ENCODE results near the gene SLC6A1. TPM values are rescaled to one million over a fixed set of nuclear protein-coding genes. Genes with fewer than 3 reads are reported as not detected.

SLC6A1 gene
- total and polyA plus RNA-seq, 3 experiments from 2014 or later: not detected

DNA sequence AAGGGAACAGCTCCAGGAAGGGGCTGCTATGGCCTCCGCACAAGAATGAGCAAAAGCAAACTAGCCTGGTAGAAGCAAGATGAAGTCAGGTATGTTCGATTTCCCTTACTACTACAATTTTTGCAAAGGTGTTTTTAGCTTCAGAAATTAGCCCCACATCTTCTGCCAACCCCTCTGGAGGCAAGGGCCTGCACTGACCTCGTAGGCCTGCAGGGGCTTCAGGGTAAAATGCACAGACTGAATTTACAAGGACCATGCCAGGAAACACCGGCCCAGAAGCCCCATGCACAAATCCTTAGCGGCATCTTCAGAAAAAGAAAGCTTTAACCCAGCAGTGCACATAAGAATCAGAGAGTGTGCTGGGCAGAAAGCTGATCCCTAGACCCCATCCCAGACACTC lies 53.0 kb downstream of the SLC6A1 start:
- H3K9me3 ChIP-seq (ENCODE audit: low read length): no peaks in the 10 kb centered on the region
- no peaks in the 10 kb centered on the region for H3K36me3 ChIP-seq (ENCODE audit: insufficient read depth, low read length)
- H3K27me3 ChIP-seq (ENCODE audit: insufficient read depth, low read length, poor library complexity, severe bottlenecking): no peaks in the 10 kb centered on the region
- Mint-ChIP-seq H3K36me3 (no peaks in the 10 kb centered on the region), H3K9me3 (peaks cover 0 to 2% (median 0%) of the 10 kb centered on the region in 5 donors), H3K27me3 (peaks cover 0 to 8% of the 10 kb centered on the region in 2 donors), H3K4me1 (no peaks in the 10 kb centered on the region), H3K27ac (no peak overlapping the region), H3K4me3 (no peak overlapping the region)
- no peak overlapping the region for H3K4me3 ChIP-seq (ENCODE audit: low read length)
- CTCF ChIA-PET: no interaction called here
- H3K4me1 ChIP-seq (ENCODE audit: insufficient read depth, low read length): no peaks in the 10 kb centered on the region
- no peak overlapping the region for H3K27ac ChIP-seq (ENCODE audit: low read depth, low read length)
- no peak for DNase-seq
- POLR2A ChIA-PET: no interaction called here

- no peak overlapping the region for H3K4me3 ChIP-seq (ENCODE audit: low read length)
- ChIA-PET POLR2A (no interaction called here), CTCF (interaction anchor here (1.2 kb wide), 1 partner anchor 13 kb away, joined by 3 read pairs; no protein-coding TSS in a partner anchor)
- Mint-ChIP-seq H3K36me3 (no peaks in the 10 kb centered on the region), H3K27ac (no peak overlapping the region), H3K27me3 (peaks cover 11 to 12% of the 10 kb centered on the region in 2 donors), H3K4me3 (no peak overlapping the region), H3K9me3 (peaks cover 0 to 4% (median 0%) of the 10 kb centered on the region in 5 donors), H3K4me1 (no peaks in the 10 kb centered on the region)
- no peak for DNase-seq
- no peaks in the 10 kb centered on the region for H3K4me1 ChIP-seq (ENCODE audit: insufficient read depth, low read length)
- H3K9me3 ChIP-seq (ENCODE audit: low read length): no peaks in the 10 kb centered on the region
- no peaks in the 10 kb centered on the region for H3K27me3 ChIP-seq (ENCODE audit: insufficient read depth, low read length, poor library complexity, severe bottlenecking)
- no peak overlapping the region for H3K27ac ChIP-seq (ENCODE audit: low read depth, low read length)
- H3K36me3 ChIP-seq (ENCODE audit: insufficient read depth, low read length): no peaks in the 10 kb centered on the region
Observed at GRCh38 chr3:11047500-11047899, 55.0 kb downstream of the SLC6A1 start.

- H3K27me3 Mint-ChIP-seq: peaks cover 14 to 25% of the 10 kb centered on the region in 2 donors
- CTCF ChIA-PET: interaction anchor here (1.0 kb wide), 1 partner anchor 10 kb away, joined by 3 read pairs; no protein-coding TSS in a partner anchor
- H3K36me3 Mint-ChIP-seq: no peaks in the 10 kb centered on the region
Observed at GRCh38 chr3:11050666-11051323, 58.2 kb downstream of the SLC6A1 start.

DNA sequence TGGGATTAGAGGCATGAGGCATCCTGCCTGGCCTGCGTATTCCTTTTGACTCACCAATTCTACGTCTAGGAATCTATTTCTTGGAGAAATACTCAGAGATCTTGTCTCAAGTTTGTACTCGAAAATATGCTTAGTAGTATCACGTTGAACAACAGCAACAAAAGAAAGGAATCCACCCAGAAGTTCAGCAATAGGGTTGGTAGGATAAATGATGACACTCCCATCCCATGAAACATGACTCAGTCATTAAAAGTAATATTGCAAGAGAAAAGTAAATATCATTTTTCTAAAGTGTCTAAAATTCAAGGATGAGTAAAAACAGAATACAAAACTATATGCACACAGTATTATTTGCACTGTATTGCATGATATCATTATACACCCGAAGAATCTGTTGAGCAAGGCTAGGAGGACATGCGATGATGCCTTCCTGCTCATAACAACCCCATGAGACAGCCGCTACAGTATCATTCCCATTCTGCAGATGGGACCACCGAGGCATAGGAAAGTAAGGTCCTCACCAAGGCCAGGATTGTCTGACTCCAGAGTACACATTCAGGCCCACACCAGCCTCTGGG lies 61.5 kb downstream of the SLC6A1 start:
- peaks cover 17 to 41% of the 10 kb centered on the region in 2 donors for H3K27me3 Mint-ChIP-seq
- ChIA-PET CTCF (no interaction called here), POLR2A (no interaction called here)
- no peaks in the 10 kb centered on the region for H3K36me3 Mint-ChIP-seq
- no peaks in the 10 kb centered on the region for H3K9me3 ChIP-seq (ENCODE audit: low read length)
- H3K27ac ChIP-seq (ENCODE audit: low read depth, low read length): no peak overlapping the region
- no peak overlapping the region for H3K4me3 Mint-ChIP-seq
- no peaks in the 10 kb centered on the region for H3K4me1 Mint-ChIP-seq
- peaks cover 0 to 2% (median 0%) of the 10 kb centered on the region in 5 donors for H3K9me3 Mint-ChIP-seq
- no peak overlapping the region for H3K27ac Mint-ChIP-seq
- H3K36me3 ChIP-seq (ENCODE audit: insufficient read depth, low read length): no peaks in the 10 kb centered on the region
- no peak overlapping the region for H3K4me3 ChIP-seq (ENCODE audit: low read length)
- no peak for DNase-seq
- H3K27me3 ChIP-seq (ENCODE audit: insufficient read depth, low read length, poor library complexity, severe bottlenecking): no peaks in the 10 kb centered on the region
- H3K4me1 ChIP-seq (ENCODE audit: insufficient read depth, low read length): no peaks in the 10 kb centered on the region

More at GRCh38 chr3:11050666-11051323, 58.2 kb downstream of the SLC6A1 start:
- H3K4me1 ChIP-seq (ENCODE audit: insufficient read depth, low read length): no peaks in the 10 kb centered on the region
- H3K9me3 Mint-ChIP-seq: peaks cover 0 to 2% (median 0%) of the 10 kb centered on the region in 5 donors
- no peak for DNase-seq
- H3K27ac Mint-ChIP-seq: no peak overlapping the region
- H3K36me3 ChIP-seq (ENCODE audit: insufficient read depth, low read length): no peaks in the 10 kb centered on the region
- H3K9me3 ChIP-seq (ENCODE audit: low read length): no peaks in the 10 kb centered on the region
- POLR2A ChIA-PET: no interaction called here
- no peaks in the 10 kb centered on the region for H3K27me3 ChIP-seq (ENCODE audit: insufficient read depth, low read length, poor library complexity, severe bottlenecking)
- H3K4me3 Mint-ChIP-seq: no peak overlapping the region
- H3K4me1 Mint-ChIP-seq: no peaks in the 10 kb centered on the region
- no peak overlapping the region for H3K27ac ChIP-seq (ENCODE audit: low read depth, low read length)
- no peak overlapping the region for H3K4me3 ChIP-seq (ENCODE audit: low read length)

DNA sequence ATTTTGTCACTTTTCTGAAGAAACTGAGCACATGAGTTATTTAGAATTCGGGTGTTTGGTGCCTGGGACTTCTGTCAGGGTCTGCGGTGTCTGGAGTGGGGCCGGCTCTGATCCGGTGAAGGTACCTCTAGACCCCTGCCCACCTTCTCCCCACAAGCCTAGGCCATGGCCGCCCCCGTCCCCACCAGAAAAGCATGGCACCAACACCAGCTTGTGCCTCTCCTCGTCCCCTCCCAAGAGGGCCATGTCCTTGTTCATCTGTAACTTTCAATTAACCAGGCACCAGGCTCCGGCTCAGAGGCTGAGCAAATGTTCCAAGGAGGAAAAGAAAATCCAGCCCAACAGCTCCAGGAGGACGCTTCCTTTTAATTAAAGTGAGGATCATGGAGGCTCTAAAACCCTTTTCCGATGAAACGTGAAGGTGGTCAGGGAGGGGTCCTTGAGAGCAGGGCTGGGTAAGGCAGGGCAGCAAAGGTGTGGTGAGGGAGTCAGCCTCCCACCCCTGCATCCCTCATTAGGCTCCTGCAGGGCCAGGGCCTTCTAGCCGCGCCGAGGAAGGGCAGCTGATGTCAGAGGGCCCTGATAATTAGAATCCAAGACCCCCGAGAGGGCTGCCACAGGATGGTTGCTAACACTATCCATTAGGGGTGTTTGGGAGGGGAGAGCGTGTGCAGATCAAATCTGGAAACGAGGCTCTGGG lies 62.3 kb downstream of the SLC6A1 start:
- POLR2A ChIA-PET: no interaction called here
- Mint-ChIP-seq H3K4me1 (no peaks in the 10 kb centered on the region), H3K27me3 (peaks cover 11 to 41% of the 10 kb centered on the region in 2 donors), H3K27ac (no peak overlapping the region), H3K4me3 (no peak overlapping the region), H3K9me3 (peaks cover 0 to 2% (median 0%) of the 10 kb centered on the region in 5 donors), H3K36me3 (no peaks in the 10 kb centered on the region)
- CTCF ChIA-PET: no interaction called here
- Histone ChIP-seq H3K4me3 (ENCODE audit: low read length) (no peak overlapping the region), H3K9me3 (ENCODE audit: low read length) (no peaks in the 10 kb centered on the region), H3K36me3 (ENCODE audit: insufficient read depth, low read length) (no peaks in the 10 kb centered on the region), H3K4me1 (ENCODE audit: insufficient read depth, low read length) (no peaks in the 10 kb centered on the region), H3K27ac (ENCODE audit: low read depth, low read length) (no peak overlapping the region), H3K27me3 (ENCODE audit: insufficient read depth, low read length, poor library complexity, severe bottlenecking) (no peaks in the 10 kb centered on the region)
- DNase-seq: no peak

GRCh38 chr3:11055496-11055895 lies 62.9 kb downstream of the SLC6A1 start:
- H3K4me3 ChIP-seq (ENCODE audit: low read length): no peak overlapping the region
- no peak overlapping the region for H3K27ac ChIP-seq (ENCODE audit: low read depth, low read length)
- CTCF ChIA-PET: no interaction called here

DNA sequence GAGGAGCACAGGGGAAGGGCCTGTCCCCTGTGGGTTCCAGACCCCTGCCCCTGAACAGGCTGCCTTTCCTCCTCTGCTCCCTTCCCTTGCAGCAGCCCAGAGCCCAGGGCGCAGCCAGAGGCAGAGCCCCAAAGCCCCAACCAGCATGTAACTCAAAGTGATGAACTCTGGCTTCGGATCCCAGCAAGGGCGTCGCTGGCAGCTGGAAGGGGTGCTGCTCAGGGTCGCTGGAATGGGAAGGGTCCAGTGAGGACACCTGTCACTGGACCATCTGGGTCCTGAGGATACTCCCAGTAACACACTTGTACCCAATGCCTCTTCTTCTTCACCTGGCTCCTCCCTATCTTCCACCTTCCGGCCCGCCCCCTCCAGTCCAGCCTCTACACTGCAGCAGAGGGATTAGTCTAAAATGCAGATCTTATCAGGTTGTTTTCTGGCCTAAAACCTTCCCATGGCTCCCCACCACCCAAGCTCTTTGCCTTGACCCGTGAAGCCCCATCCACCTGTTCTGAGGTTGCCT lies 64.0 kb downstream of the SLC6A1 start:
- H3K27ac Mint-ChIP-seq: no peak overlapping the region
- no peaks in the 10 kb centered on the region for H3K36me3 ChIP-seq (ENCODE audit: insufficient read depth, low read length)
- no peak overlapping the region for H3K4me3 ChIP-seq (ENCODE audit: low read length)
- H3K4me1 ChIP-seq (ENCODE audit: insufficient read depth, low read length): no peaks in the 10 kb centered on the region
- CTCF ChIA-PET: no interaction called here
- POLR2A ChIA-PET: no interaction called here
- no peaks in the 10 kb centered on the region for H3K9me3 Mint-ChIP-seq
- H3K4me1 Mint-ChIP-seq: peaks cover 3 to 5% (median 5%) of the 10 kb centered on the region in 3 donors
- H3K27ac ChIP-seq (ENCODE audit: low read depth, low read length): no peak overlapping the region
- no peak overlapping the region for H3K4me3 Mint-ChIP-seq
- no peak for DNase-seq
- no peaks in the 10 kb centered on the region for H3K27me3 ChIP-seq (ENCODE audit: insufficient read depth, low read length, poor library complexity, severe bottlenecking)
- H3K36me3 Mint-ChIP-seq: no peaks in the 10 kb centered on the region
- H3K27me3 Mint-ChIP-seq: peaks cover 11 to 37% of the 10 kb centered on the region in 2 donors
- no peaks in the 10 kb centered on the region for H3K9me3 ChIP-seq (ENCODE audit: low read length)

More at GRCh38 chr3:11055496-11055895, 62.9 kb downstream of the SLC6A1 start:
- H3K9me3 ChIP-seq (ENCODE audit: low read length): no peaks in the 10 kb centered on the region
- Mint-ChIP-seq H3K27ac (no peak overlapping the region), H3K36me3 (no peaks in the 10 kb centered on the region), H3K4me1 (peaks cover 3 to 4% (median 4%) of the 10 kb centered on the region in 3 donors), H3K4me3 (no peak overlapping the region), H3K27me3 (peaks cover 12 to 41% of the 10 kb centered on the region in 2 donors), H3K9me3 (peaks cover 0 to 2% (median 0%) of the 10 kb centered on the region in 5 donors)
- H3K27me3 ChIP-seq (ENCODE audit: insufficient read depth, low read length, poor library complexity, severe bottlenecking): no peaks in the 10 kb centered on the region
- no peak for DNase-seq
- no peaks in the 10 kb centered on the region for H3K36me3 ChIP-seq (ENCODE audit: insufficient read depth, low read length)
- no peaks in the 10 kb centered on the region for H3K4me1 ChIP-seq (ENCODE audit: insufficient read depth, low read length)
- POLR2A ChIA-PET: no interaction called here

DNA sequence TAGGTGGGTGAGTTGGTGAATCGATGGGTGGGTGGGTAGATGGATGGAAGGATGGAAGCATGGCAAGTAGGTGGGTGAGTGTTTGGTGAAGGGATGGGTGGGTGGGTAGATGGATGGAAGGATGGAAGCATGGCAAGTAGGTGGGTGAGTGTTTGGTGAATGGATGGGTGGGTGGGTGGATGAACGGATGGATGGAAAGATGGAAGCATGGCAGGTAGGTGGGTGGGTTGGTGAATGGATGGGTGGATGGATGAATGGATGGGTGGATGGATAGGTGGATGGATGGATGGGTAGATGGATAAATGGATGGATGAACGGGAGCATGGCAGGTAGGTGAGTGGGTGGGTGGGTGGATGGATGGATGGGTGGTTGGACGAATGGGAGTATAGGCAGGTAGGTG lies 65.1 kb downstream of the SLC6A1 start:
- Histone ChIP-seq H3K9me3 (ENCODE audit: low read length) (no peaks in the 10 kb centered on the region), H3K4me3 (ENCODE audit: low read length) (no peak overlapping the region), H3K36me3 (ENCODE audit: insufficient read depth, low read length) (no peaks in the 10 kb centered on the region), H3K27ac (ENCODE audit: low read depth, low read length) (no peak overlapping the region), H3K4me1 (ENCODE audit: insufficient read depth, low read length) (no peaks in the 10 kb centered on the region), H3K27me3 (ENCODE audit: insufficient read depth, low read length, poor library complexity, severe bottlenecking) (no peaks in the 10 kb centered on the region)
- Mint-ChIP-seq H3K9me3 (peaks cover 0 to 2% (median 0%) of the 10 kb centered on the region in 5 donors), H3K4me3 (no peak overlapping the region), H3K36me3 (no peaks in the 10 kb centered on the region), H3K4me1 (peaks cover 3 to 5% (median 5%) of the 10 kb centered on the region in 3 donors), H3K27ac (no peak overlapping the region), H3K27me3 (peaks cover 8 to 35% of the 10 kb centered on the region in 2 donors)
- ChIA-PET CTCF (no interaction called here), POLR2A (no interaction called here)
- no peak for DNase-seq

Data from CD8-positive, alpha-beta memory T cell (primary cell).